ENCODE data around the gene CBARP. TPM values are rescaled to one million over a fixed set of nuclear protein-coding genes. Genes with fewer than 3 reads are reported as not detected.

Gene CBARP
- total RNA-seq, 1 experiment from 2014 or later, result 23.8 TPM

DNA sequence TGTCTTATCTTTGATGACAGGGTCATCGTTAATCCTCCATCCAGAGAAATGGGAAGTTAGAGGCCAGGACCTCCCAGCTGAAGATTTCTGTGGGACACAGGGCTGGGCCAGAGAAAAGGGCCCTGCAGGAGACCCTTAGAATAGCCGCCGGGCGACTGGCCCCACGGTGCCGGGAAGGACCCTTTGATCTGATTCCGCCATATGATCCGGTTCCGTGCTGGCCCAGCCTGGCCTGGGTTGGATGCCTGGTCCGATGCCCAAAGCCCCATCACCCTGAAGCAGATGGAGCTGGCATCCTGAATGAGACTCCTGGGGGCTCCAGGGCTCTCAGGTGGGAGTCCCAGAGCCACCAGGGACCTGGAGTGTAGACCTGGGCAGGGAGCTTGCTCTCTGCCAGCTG is 38.3 kb downstream of the CBARP start:
- TF ChIP-seq, protein P1, sequence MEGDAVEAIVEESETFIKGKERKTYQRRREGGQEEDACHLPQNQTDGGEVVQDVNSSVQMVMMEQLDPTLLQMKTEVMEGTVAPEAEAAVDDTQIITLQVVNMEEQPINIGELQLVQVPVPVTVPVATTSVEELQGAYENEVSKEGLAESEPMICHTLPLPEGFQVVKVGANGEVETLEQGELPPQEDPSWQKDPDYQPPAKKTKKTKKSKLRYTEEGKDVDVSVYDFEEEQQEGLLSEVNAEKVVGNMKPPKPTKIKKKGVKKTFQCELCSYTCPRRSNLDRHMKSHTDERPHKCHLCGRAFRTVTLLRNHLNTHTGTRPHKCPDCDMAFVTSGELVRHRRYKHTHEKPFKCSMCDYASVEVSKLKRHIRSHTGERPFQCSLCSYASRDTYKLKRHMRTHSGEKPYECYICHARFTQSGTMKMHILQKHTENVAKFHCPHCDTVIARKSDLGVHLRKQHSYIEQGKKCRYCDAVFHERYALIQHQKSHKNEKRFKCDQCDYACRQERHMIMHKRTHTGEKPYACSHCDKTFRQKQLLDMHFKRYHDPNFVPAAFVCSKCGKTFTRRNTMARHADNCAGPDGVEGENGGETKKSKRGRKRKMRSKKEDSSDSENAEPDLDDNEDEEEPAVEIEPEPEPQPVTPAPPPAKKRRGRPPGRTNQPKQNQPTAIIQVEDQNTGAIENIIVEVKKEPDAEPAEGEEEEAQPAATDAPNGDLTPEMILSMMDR (IDR thresholded peaks at IDR 0.05 in 2 of 3, conservative IDR thresholded peaks at IDR 0.05 in 1 of 3; ENCODE audit: borderline replicate concordance in 1 of 3, insufficient read depth in 1 of 3, low read depth in 2 of 3, low read length in 2 of 3), result no peak
- TF ChIP-seq EZH2phosphoT487 (IDR thresholded peaks at IDR 0.05; ENCODE audit: borderline replicate concordance) (no peak), ZNF274 (IDR thresholded peaks at IDR 0.05; ENCODE audit: low read depth, low read length) (no peak), RAD21 (IDR thresholded peaks at IDR 0.05; ENCODE audit: low read depth) (no peak), FOSL1 (IDR thresholded peaks at IDR 0.05; ENCODE audit: low read depth) (no peak), YY1 (IDR thresholded peaks at IDR 0.05; ENCODE audit: extremely low read depth, insufficient replicate concordance, low read depth, low read length) (no peak), ELF1 (IDR thresholded peaks at IDR 0.05; ENCODE audit: borderline replicate concordance, low read depth) (no peak), SRF (IDR thresholded peaks at IDR 0.05; ENCODE audit: low read depth) (no peak), SP1 (IDR thresholded peaks at IDR 0.05; ENCODE audit: low read depth) (no peak), SIN3A (IDR thresholded peaks at IDR 0.05; ENCODE audit: low read depth) (no peak), TCF7L2 (IDR thresholded peaks at IDR 0.05; ENCODE audit: borderline replicate concordance, extremely low read depth, insufficient read depth, insufficient read length) (no peak), ZFX (IDR thresholded peaks at IDR 0.05) (no peak), EGR1 (IDR thresholded peaks at IDR 0.05; ENCODE audit: low read depth) (no peak), CEBPB (IDR thresholded peaks at IDR 0.05; ENCODE audit: low read depth) (no peak), POLR2AphosphoS5 (IDR thresholded peaks at IDR 0.05; ENCODE audit: low read depth, low read length) (no peak)
- TF ChIP-seq, protein P2, sequence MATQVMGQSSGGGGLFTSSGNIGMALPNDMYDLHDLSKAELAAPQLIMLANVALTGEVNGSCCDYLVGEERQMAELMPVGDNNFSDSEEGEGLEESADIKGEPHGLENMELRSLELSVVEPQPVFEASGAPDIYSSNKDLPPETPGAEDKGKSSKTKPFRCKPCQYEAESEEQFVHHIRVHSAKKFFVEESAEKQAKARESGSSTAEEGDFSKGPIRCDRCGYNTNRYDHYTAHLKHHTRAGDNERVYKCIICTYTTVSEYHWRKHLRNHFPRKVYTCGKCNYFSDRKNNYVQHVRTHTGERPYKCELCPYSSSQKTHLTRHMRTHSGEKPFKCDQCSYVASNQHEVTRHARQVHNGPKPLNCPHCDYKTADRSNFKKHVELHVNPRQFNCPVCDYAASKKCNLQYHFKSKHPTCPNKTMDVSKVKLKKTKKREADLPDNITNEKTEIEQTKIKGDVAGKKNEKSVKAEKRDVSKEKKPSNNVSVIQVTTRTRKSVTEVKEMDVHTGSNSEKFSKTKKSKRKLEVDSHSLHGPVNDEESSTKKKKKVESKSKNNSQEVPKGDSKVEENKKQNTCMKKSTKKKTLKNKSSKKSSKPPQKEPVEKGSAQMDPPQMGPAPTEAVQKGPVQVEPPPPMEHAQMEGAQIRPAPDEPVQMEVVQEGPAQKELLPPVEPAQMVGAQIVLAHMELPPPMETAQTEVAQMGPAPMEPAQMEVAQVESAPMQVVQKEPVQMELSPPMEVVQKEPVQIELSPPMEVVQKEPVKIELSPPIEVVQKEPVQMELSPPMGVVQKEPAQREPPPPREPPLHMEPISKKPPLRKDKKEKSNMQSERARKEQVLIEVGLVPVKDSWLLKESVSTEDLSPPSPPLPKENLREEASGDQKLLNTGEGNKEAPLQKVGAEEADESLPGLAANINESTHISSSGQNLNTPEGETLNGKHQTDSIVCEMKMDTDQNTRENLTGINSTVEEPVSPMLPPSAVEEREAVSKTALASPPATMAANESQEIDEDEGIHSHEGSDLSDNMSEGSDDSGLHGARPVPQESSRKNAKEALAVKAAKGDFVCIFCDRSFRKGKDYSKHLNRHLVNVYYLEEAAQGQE (IDR thresholded peaks at IDR 0.05; ENCODE audit: low read depth), result no peak
- TF ChIP-seq, protein P3, sequence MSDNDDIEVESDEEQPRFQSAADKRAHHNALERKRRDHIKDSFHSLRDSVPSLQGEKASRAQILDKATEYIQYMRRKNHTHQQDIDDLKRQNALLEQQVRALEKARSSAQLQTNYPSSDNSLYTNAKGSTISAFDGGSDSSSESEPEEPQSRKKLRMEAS (IDR thresholded peaks at IDR 0.05), result no peak
- TF ChIP-seq, protein P4, sequence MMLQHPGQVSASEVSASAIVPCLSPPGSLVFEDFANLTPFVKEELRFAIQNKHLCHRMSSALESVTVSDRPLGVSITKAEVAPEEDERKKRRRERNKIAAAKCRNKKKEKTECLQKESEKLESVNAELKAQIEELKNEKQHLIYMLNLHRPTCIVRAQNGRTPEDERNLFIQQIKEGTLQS (IDR thresholded peaks at IDR 0.05), result no peak
- H3K4me2 ChIP-seq (ENCODE audit: low read length), result no peak overlapping the region
- DNase-seq (ENCODE audit: low read depth, low spot score) (no peak), ATAC-seq (no peak)
- no peaks in the 10 kb centered on the region for H4K20me1 ChIP-seq (ENCODE audit: insufficient read depth)
- intact Hi-C loops (cut with micrococcal nuclease), result no loop called here
- H3K27ac ChIP-seq (ENCODE audit: low read depth, low read length), result no peak overlapping the region
- no peaks in the 10 kb centered on the region for H3K27me3 ChIP-seq (ENCODE audit: insufficient read depth, low read length)
- H3K9me3 ChIP-seq (ENCODE audit: control insufficient read depth in 1 of 2, insufficient read depth in 1 of 2, low read depth in 1 of 2, low read length in 2 of 2), result no peaks in the 10 kb centered on the region
- H3K4me1 ChIP-seq (ENCODE audit: control insufficient read depth in 1 of 2, insufficient read depth in 2 of 2, low read length in 2 of 2), result peaks cover 7 to 11% of the 10 kb centered on the region in 2 experiments; a peak in 3 of 4 replicates
- H3K9ac ChIP-seq (ENCODE audit: low read length), result no peak overlapping the region
- BruUV-seq (replicated peaks), result no TSS peak
- ChIA-PET RAD21 (ENCODE audit: low non-redundant PET in 1 of 2, low total read pairs in 2 of 2, uncharacterized antibody in 2 of 2, unreplicated experiment in 2 of 2) (no interaction called here), CTCF (no interaction called here), POLR2A (no interaction called here)
- no peaks in the 10 kb centered on the region for H3K79me2 ChIP-seq (ENCODE audit: insufficient read depth, low read length)
- H3K9me2 ChIP-seq (ENCODE audit: insufficient read depth), result no peaks in the 10 kb centered on the region
- no peak overlapping the region for H2AFZ ChIP-seq (ENCODE audit: low read depth, low read length, poor library complexity, severe bottlenecking)
- no peaks in the 10 kb centered on the region for H3K36me3 ChIP-seq (ENCODE audit: control insufficient read depth in 1 of 2, insufficient read depth in 2 of 2, low read length in 2 of 2)
- no peak overlapping the region for H3K4me3 ChIP-seq (replicated peaks in 1 of 2; ENCODE audit: low read depth in 1 of 2, low read length in 2 of 2)
